Stimulated activated CD8-positive, alpha-beta memory T cell treated with anti-CD3 and anti-CD28 coated beads, Interleukin-4, amount 100 ng/mL, for 24 hours (primary cell): Measurements from ENCODE around the gene NTF4.
"Not testable (repeated sequence)": the region's sequence is repeated elsewhere in the genome, so short reads cannot be mapped to it uniquely, and the experiment has no call there.

Source experiments
- DNase-seq: peaks from one replicate; pipeline ENCODE4 v3.0.0-alpha.2; 2020; ENCODE audit warnings: low read depth

NTF4 gene

GRCh38 chr19:49091391-49092038, 26.9 kb upstream of the NTF4 start:
- DNase-seq, result no peak

GRCh38 chr19:49086296-49086695, 21.7 kb upstream of the NTF4 start:
- no peak for DNase-seq

GRCh38 chr19:49085868-49086232, 21.2 kb upstream of the NTF4 start:
- no peak for DNase-seq

GRCh38 chr19:49085020-49085867, 20.6 kb upstream of the NTF4 start, which contains the start of gene SNRNP70:
SNRNP70 (plus strand) TSS chr19:49085451; CDS start chr19:49086415, 964 bp downstream.
- peak; percentile 98 for DNase-seq

- no peak for DNase-seq
These were observed 19.8 kb upstream of the NTF4 start for GRCh38 chr19:49084206-49085019.

- DNase-seq, result no peak
These were observed 16.7 kb upstream of the NTF4 start for GRCh38 chr19:49081273-49081672.

GRCh38 chr19:49080392-49080791, 15.8 kb upstream of the NTF4 start:
- no peak for DNase-seq

GRCh38 chr19:49074869-49075268, 10.3 kb upstream of the NTF4 start:
- not testable (repeated sequence) for DNase-seq

- DNase-seq, result no peak
These were observed 9.1 kb upstream of the NTF4 start for GRCh38 chr19:49073514-49074378.

GRCh38 chr19:49071860-49072547, 7.4 kb upstream of the NTF4 start:
- DNase-seq, result no peak

GRCh38 chr19:49070416-49070815, 5.8 kb upstream of the NTF4 start:
- no peak for DNase-seq

GRCh38 chr19:49069026-49069425, 4.4 kb upstream of the NTF4 start:
- no peak for DNase-seq

- DNase-seq, result no peak
These were observed 2.9 kb upstream of the NTF4 start for GRCh38 chr19:49067554-49067953.

- no peak for DNase-seq
These were observed 1.4 kb upstream of the NTF4 start for GRCh38 chr19:49065905-49066512.

GRCh38 chr19:49064029-49064629, 489 bp downstream of the NTF4 start:
- DNase-seq, result no peak

- no peak for DNase-seq
These were observed 3.2 kb downstream of the NTF4 start for GRCh38 chr19:49061445-49061844.

GRCh38 chr19:49061000-49061399, 3.6 kb downstream of the NTF4 start:
- DNase-seq, result no peak

- DNase-seq, result no peak
These were observed 5.6 kb downstream of the NTF4 start for GRCh38 chr19:49059053-49059452.

- DNase-seq, result no peak
These were observed 6.1 kb downstream of the NTF4 start for GRCh38 chr19:49058562-49058961.

GRCh38 chr19:49057636-49058234, 6.9 kb downstream of the NTF4 start, which contains the start of gene CGB7:
CGB7 (minus strand) TSS chr19:49057749; CDS start chr19:49055375, 2,374 bp downstream.
- no peak for DNase-seq
